CD4-positive, alpha-beta T cell treated with Interferon alpha-2 for 1 hour (primary cell): Measurements from ENCODE around the gene ACVR1B.
A peak's percentile ranks its signal among the peaks of the same experiment; 100 is the strongest.

Experiments
- DNase-seq, 2 donors: peaks; one replicate each; pipeline ENCODE4 v3.0.0-alpha.2; 2020 to 2022

Gene ACVR1B

GRCh38 chr12:52005903-52006703 lies 54.6 kb downstream of the ACVR1B start:
- peak; percentile 47 to 83 for DNase-seq

GRCh38 chr12:52006726-52007157 lies 55.2 kb downstream of the ACVR1B start, which contains the start of gene TAMALIN:
Gene TAMALIN (plus strand): TSS chr12:52006946. CDS start chr12:52007020, 74 bp downstream.
- peak; percentile 85 to 89 for DNase-seq

DNA sequence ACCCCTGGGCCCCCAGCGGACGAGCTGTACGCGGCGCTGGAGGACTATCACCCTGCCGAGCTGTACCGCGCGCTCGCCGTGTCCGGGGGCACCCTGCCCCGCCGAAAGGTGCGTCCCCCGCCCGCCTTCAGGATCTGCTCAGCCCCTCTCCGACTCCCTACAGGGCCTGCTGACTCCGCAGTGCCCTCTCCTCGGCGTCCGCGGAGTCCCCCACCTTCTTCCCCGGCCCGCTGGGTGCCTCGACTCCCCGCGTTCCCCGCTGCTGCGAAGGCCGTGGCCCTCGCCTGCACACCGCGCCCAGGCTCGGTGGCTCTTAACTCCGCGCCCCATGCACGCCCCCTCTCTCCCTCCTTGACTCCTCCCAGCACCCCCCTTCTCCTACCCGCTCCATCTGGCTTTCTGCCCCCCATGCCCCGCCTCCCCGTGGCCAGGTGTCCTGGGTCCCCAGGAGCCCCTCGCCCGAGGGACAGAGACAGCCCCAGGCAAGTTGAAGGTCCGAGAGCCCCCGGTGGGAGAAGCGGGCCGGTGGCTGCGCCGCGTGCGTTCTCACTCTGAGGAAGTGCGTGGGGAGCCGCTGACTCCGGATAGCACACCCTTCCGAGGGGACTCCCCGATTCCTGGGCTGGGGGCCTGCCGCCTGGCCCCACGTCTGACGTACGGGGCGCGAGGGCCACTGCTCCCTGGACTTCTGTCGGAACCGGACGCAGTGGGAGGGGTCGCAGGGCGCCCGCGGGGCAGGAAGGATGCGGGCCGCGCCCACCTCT lies 55.8 kb downstream of the ACVR1B start:
- DNase-seq: peak; percentile 72 to 76

DNA sequence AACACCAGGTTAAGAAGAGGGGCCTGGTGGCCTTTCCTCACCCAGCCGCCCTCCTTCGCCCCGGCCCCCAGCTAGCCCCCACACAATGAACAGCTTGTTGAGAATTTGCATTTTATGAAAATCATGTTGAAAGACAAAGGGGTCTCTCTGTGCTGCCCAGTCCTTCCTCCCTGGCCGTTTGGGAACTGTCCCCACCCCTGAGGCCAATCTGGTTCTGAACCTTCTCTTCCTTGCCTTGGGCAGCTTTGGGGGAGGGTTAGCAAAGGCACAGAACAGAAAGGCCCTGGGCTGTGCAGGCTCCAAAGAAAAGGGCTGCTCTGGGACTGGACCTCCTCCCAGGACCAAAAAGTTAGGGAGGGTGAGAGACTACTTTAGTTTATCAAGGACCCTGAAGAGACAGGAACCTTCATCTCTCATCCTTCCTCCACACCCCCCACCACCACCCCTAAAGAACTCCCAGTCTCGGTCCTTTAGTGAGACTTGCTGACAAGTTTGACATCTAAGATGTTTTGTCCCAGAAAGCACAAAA lies 56.5 kb downstream of the ACVR1B start:
- no peak for DNase-seq

DNA sequence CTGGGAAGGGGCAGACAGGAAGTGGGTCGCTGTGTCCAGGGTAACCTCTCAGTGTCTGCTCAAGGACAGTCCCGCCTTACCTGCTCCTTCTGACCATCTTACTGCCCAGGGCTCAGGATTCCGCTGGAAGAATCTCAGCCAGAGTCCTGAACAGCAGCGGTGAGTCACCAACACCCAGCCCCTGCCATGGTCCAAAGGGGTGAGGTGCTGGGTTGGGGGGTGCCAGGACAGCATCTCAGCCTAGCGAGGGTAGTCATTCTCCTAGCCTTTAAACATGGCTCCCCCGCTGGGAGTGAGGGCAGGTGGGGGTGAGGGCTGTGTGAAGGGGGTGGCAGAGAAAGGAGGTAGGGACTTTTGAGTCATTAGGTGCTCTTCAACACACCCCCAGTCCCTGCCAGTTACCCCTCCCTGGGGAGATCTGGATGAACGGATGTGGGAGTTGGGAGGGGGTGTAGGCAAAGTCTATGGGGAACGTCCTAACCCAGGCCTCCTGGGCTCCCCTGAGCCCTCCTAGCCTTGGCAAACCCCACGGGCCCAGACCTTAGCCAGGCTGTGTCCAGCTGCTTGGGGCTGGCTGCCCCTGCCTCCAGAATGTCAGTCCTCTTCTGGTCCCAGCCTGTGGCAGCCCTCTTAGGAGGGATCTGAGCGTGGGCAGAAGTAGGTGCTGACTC lies 57.7 kb downstream of the ACVR1B start:
- no peak for DNase-seq

DNA sequence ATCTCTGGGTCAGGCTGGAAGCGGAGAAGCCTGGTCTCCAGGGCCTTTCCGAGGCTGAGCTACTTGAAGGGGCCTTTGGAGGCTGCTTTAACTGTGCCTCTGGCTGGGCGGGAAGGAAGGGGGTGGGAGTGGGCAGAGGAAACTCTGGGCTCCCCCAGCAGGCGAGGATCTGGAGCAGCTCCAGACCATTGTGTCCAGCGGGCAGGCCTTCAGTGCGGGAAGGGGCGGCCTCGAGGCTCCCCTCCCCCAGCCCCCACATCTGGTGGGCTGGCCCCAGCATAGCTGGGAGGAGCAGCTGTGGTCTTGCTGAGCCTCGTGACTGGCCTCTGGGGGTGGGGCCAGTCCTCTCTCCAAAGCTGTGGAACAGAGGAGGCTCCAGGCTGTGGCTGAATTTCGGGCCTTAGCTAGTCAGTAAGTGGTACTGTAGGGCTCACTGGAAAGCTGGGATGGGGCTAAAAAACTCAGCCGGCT lies 58.7 kb downstream of the ACVR1B start:
- DNase-seq: no peak

DNA sequence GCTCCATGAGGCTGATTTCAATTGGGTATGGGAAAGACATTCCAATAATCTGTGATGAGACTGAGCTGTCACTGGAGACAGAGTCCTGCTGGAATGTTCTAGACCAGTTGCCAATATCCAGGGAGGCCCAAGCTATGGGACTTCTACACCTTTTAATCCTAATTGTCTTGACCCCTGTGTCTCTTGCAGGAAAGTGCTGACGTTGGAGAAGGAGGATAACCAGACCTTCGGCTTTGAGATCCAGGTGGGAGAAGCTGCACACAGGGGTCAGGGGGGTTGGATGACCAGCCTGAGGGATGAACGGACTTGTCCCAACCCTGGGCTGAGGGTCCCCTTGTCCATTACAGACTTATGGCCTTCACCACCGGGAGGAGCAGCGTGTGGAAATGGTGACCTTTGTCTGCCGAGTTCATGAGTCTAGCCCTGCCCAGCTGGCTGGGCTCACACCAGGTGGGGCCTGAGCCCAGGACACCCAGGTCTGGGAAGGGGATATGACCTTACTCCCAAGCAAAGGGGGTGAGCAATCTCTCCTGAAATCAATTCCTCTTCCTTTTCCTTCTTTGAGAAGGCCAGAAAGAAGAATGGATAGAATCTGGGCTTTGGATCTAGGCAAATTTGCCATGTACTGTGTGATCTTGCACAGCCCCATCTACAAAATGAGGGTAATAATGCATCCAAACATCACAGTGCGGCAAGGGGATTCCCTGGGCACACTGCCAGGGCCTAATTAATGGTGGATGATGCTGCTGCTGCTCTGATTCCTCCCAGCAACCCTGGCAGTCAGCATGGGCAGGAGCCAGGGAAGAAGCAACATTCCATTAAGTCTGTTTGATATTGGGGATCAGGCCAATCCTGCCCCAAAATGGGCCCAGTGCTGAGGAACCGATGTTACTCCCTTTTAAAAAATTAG lies 59.4 kb downstream of the ACVR1B start:
- no peak for DNase-seq

GRCh38 chr12:52011602-52012214 lies 60.2 kb downstream of the ACVR1B start:
- DNase-seq: no peak

- DNase-seq: no peak
Measured at GRCh38 chr12:52013626-52014310, 62.3 kb downstream of the ACVR1B start.

GRCh38 chr12:52014567-52015530 lies 63.4 kb downstream of the ACVR1B start:
- DNase-seq: no peak

- no peak for DNase-seq
Measured at GRCh38 chr12:52015532-52016041, 64.1 kb downstream of the ACVR1B start.

DNA sequence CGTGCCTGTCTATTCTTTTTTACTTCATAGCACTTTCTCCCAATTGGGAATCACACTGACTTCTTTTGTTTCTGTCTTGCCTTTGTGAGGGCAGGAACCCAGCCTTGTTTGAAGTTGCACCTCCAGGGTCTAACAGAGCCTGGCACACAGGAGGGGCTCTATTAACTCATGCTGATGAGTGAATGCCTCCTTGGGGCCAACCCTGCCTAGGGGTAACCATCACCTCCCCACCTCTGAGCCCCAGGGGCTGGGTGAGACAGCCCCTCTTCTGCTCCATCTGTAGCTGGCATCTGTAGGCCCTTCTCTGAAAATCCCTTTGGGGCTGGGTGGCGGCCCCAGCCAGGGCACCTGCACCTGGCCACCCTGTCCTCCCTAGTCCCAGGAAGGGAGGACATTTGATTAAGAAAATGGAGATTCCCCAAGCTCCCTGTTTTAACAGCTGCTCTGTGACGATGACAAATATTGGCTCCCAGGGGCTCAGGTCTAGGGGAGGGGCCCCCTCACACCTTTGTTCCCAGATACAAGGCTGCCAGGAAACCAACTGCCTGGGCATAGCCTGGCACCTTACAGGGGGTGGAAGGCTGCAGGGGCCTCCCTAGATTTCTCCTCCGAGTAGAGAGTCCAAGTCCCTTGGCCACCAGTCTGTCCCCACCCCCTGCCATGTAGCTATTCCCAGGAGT lies 67.1 kb downstream of the ACVR1B start:
- DNase-seq: no peak

GRCh38 chr12:52019113-52019770 lies 67.7 kb downstream of the ACVR1B start:
- no peak for DNase-seq

- peak; percentile 73 to 74 for DNase-seq
Measured at GRCh38 chr12:52020539-52021336, 69.2 kb downstream of the ACVR1B start.

- no peak for DNase-seq
Measured at GRCh38 chr12:52022841-52023181, 71.3 kb downstream of the ACVR1B start.

- peak; percentile 87 to 91 for DNase-seq
Measured at GRCh38 chr12:52023182-52023975, 71.9 kb downstream of the ACVR1B start.
